OCI-LY7 (cell line): ENCODE data around the gene GEMIN7. TPM values are rescaled to one million over a fixed set of nuclear protein-coding genes. Genes with fewer than 3 reads are reported as not detected.

Experiments used
- BruUV-seq: library from RNA; stranded (reverse); fragments of 400-500 nt; replicated peaks from 2 replicates; lab custom pipeline; 2021; lab: Mats Ljungman, UMichigan
- CTCF ChIA-PET: fragments of 300-600 bp; sonication (Branson Sonifier 250); formaldehyde crosslinking; loops from one replicate; lab custom pipeline; 2022; ENCODE audit warnings: antibody characterized with exemption; ENCODE audit not compliant: unreplicated experiment; lab: Charles Lee
- POLR2A ChIA-PET: fragments of 300-600 bp; sonication (Branson Sonifier 250); formaldehyde crosslinking; loops from one replicate; lab custom pipeline; 2022; ENCODE audit warnings: antibody characterized with exemption; lab: Charles Lee
- DNase-seq: peaks from one replicate; pipeline ENCODE4 v3.0.0-alpha.2; 2015; ENCODE audit warnings: low spot score
- H2AFZ ChIP-seq: fragments of 200-600 bp; sonication (generic), shearing (Covaris generic); 2 replicates; pipeline ENCODE4 v1.6.1; 2014; ENCODE audit warnings: mild to moderate bottlenecking, antibody characterized with exemption, low read length, moderate library complexity
- H3K27ac ChIP-seq: fragments of 200-600 bp; sonication (generic); 2 replicates; pipeline ENCODE4 v1.5.1; 2014; ENCODE audit warnings: mixed run types, low read depth, mild to moderate bottlenecking, moderate library complexity, low read length, inconsistent platforms; ENCODE audit not compliant: poor library complexity, severe bottlenecking
- H3K36me3 ChIP-seq: fragments of 200-600 bp; sonication (generic); 2 replicates; pipeline ENCODE4 v1.6.1; 2014; ENCODE audit warnings: mild to moderate bottlenecking, antibody characterized with exemption, low read length, moderate library complexity, mixed read lengths; ENCODE audit not compliant: insufficient read depth
- H3K4me1 ChIP-seq: fragments of 200-600 bp; sonication (generic); 2 replicates; pipeline ENCODE4 v1.5.1; 2014; ENCODE audit warnings: mild to moderate bottlenecking, low read length; ENCODE audit not compliant: insufficient read depth, poor library complexity, severe bottlenecking
- H3K4me2 ChIP-seq: fragments of 200-600 bp; sonication (generic); 2 replicates; pipeline ENCODE4 v1.6.1; 2014; ENCODE audit warnings: mild to moderate bottlenecking, low read length
- H3K4me3 ChIP-seq: fragments of 200-600 bp; sonication (generic); 2 replicates; pipeline ENCODE4 v1.5.1; 2014; ENCODE audit warnings: mild to moderate bottlenecking, low read depth, low read length; ENCODE audit not compliant: poor library complexity, severe bottlenecking
- H3K79me2 ChIP-seq: fragments of 200-600 bp; sonication (generic); 2 replicates; pipeline ENCODE4 v1.6.1; 2016; ENCODE audit warnings: low read depth, mild to moderate bottlenecking, low read length, moderate library complexity, mixed read lengths; ENCODE audit not compliant: insufficient read depth
- H3K9me2 ChIP-seq: fragments of 200-600 bp; sonication (generic); 2 replicates; pipeline ENCODE4 v1.6.1; 2016; ENCODE audit warnings: mild to moderate bottlenecking, low read length, mixed read lengths; ENCODE audit not compliant: insufficient read depth
- H3K9me3 ChIP-seq: fragments of 200-600 bp; sonication (generic); 2 replicates; pipeline ENCODE4 v1.6.1; 2014; ENCODE audit warnings: mild to moderate bottlenecking, mixed run types, low read length, mixed read lengths
- H4K20me1 ChIP-seq: fragments of 200-600 bp; sonication (generic); 2 replicates; pipeline ENCODE4 v1.6.1; 2014; ENCODE audit warnings: mild to moderate bottlenecking, antibody characterized with exemption, low read length, moderate library complexity, mixed read lengths; ENCODE audit not compliant: insufficient read depth
- CTCF ChIP-seq: fragments of 200-600 bp; sonication (generic); conservative IDR thresholded peaks from 2 replicates; pipeline ENCODE4 v1.5.1; 2014; ENCODE audit warnings: mild to moderate bottlenecking, antibody characterized with exemption, low read length, moderate library complexity, mixed read lengths
- EZH2phosphoT487 ChIP-seq: fragments of 200-600 bp; sonication (generic); IDR thresholded peaks from 2 replicates; pipeline ENCODE4 v1.6.1; 2018; ENCODE audit warnings: low read depth, borderline replicate concordance, mild to moderate bottlenecking, mixed run types, antibody characterized with exemption, low read length, moderate library complexity, mixed read lengths
- intact Hi-C: fragments of 100-400 bp; cut with micrococcal nuclease; formaldehyde crosslinking; loops from one replicate; pipeline ENCODE4 v1.10.0; 2022; ENCODE audit not compliant: unreplicated experiment
- total RNA-seq, 2 experiments: library from RNA; depleted of rRNA in 1 of 2; stranded (reverse); fragments of >200 nt in 1 of 2; shearing (Covaris generic) in 1 of 2; gene quantifications; 2 replicates each; pipeline ENCODE4 v1.2.3, GENCODE V29; 2014 to 2022

GEMIN7 gene
- total RNA-seq, 2 experiments from 2014 or later, result 46.3 to 60.0 TPM

DNA sequence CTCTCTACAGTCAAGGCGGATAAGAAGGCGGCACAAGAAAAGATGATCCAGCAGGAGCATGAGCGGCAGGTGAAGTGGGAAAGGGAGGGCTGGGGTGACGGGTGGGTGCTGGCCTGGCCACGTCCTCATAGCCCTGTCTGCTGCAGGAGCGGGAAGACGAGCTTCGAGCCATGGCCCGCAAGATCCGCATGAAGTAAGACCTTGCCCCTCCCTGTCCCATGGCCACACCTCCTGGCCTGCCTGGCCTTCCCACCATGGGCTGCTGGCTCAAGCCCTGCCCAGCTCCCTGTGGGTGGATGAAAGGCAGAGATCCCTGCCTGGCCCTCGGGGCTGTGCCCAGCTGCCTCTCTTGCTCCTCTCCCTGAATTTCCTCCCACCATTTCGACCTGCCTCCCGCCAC is 10.0 kb upstream of the GEMIN7 start:
- intact Hi-C loops, result no loop called here
- Histone ChIP-seq H3K79me2 (peaks cover 19% of the 10 kb centered on the region), H4K20me1 (no peaks in the 10 kb centered on the region; the same call in 1 of the 2 replicates), H3K4me2 (no peak overlapping the region), H3K27ac (peak overlapping the region; percentile 9), H3K36me3 (peaks cover 95% of the 10 kb centered on the region), H3K9me3 (no peaks in the 10 kb centered on the region), H3K4me3 (no peak overlapping the region), H3K9me2 (no peaks in the 10 kb centered on the region), H3K4me1 (peaks cover 39% of the 10 kb centered on the region), H2AFZ (no peak overlapping the region)
- CTCF ChIA-PET, result no interaction called here
- TF ChIP-seq CTCF (no peak), EZH2phosphoT487 (no peak)
- POLR2A ChIA-PET, result no interaction called here
- BruUV-seq, result no TSS peak
- DNase-seq, result no peak

DNA sequence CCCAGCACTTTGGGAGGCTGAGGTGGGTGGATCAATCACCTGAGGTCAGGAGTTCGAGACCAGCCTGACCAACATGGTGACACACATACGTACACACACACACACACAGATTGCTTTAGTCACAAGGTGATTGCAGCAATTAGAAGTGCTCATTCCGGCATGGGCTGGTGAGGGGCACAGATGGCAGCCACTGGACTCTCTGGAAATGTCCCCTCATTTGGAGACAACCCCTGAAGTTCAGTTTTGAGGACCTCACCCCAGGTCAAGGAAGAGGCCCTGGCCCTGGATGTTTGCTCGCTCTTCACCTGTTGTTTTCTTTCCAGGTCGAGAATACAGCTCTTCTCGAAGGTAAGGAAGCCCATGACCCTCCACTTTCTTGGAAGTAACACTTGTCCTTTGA is 8.8 kb upstream of the GEMIN7 start:
- H3K27ac ChIP-seq, result peak overlapping the region; percentile 88
- intact Hi-C loops, result no loop called here
- peaks cover 30% of the 10 kb centered on the region for H3K79me2 ChIP-seq
- peaks cover 95% of the 10 kb centered on the region for H3K36me3 ChIP-seq
- no peak for TF ChIP-seq CTCF
- no peak for TF ChIP-seq EZH2phosphoT487
- H2AFZ ChIP-seq, result no peak overlapping the region
- POLR2A ChIA-PET, result no interaction called here
- H4K20me1 ChIP-seq, result peaks cover 3% of the 10 kb centered on the region; the same call in 1 of the 2 replicates
- no peak for DNase-seq
- no peak overlapping the region for H3K4me3 ChIP-seq
- CTCF ChIA-PET, result no interaction called here
- no peaks in the 10 kb centered on the region for H3K9me2 ChIP-seq
- BruUV-seq, result no TSS peak
- H3K4me1 ChIP-seq, result peaks cover 47% of the 10 kb centered on the region
- peak overlapping the region; percentile 100; the same call in 1 of the 2 replicates for H3K4me2 ChIP-seq
- H3K9me3 ChIP-seq, result no peaks in the 10 kb centered on the region

GRCh38 chr19:45070861-45071544 is 8.1 kb upstream of the GEMIN7 start:
- Histone ChIP-seq H3K79me2 (peaks cover 36% of the 10 kb centered on the region), H3K36me3 (peaks cover 88% of the 10 kb centered on the region), H4K20me1 (peaks cover 3% of the 10 kb centered on the region; the same call in 1 of the 2 replicates), H2AFZ (no peak overlapping the region), H3K9me3 (no peaks in the 10 kb centered on the region), H3K9me2 (no peaks in the 10 kb centered on the region), H3K4me1 (peaks cover 47% of the 10 kb centered on the region), H3K4me2 (peak overlapping the region; percentile 100; the same call in 1 of the 2 replicates), H3K4me3 (peak overlapping the region; percentile 85), H3K27ac (peak overlapping the region; percentile 88)
- TF ChIP-seq CTCF (no peak), EZH2phosphoT487 (no peak)
- CTCF ChIA-PET, result interaction anchor here (0.5 kb wide), 1 partner anchor 67 kb away, joined by 8 read pairs; no protein-coding TSS in a partner anchor
- POLR2A ChIA-PET, result no interaction called here
- no peak for DNase-seq
- intact Hi-C loops, result no loop called here
- no TSS peak for BruUV-seq
